Testis (tissue), 3 donors: ENCODE measurements around the gene GALNT14. TPM values are rescaled to one million over a fixed set of nuclear protein-coding genes. Genes with fewer than 3 reads are reported as not detected.

Source experiments
- DNase-seq: peaks from one replicate; pipeline ENCODE4 v3.0.0-alpha.2; 2019
- H3K27ac ChIP-seq, 2 donors: fragments of 200-600 bp; sonication (generic); one replicate each; pipeline ENCODE4 v1.5.1; 2019
- H3K27me3 ChIP-seq: fragments of 200-600 bp; sonication (generic); one replicate; pipeline ENCODE4 v1.5.1; 2019
- H3K36me3 ChIP-seq: fragments of 200-600 bp; sonication (generic); one replicate; pipeline ENCODE4 v1.5.1; 2017; ENCODE audit warnings: low read depth; ENCODE audit errors: missing control alignments
- H3K4me1 ChIP-seq: fragments of 200-600 bp; sonication (generic); one replicate; pipeline ENCODE4 v1.5.1; 2019
- H3K4me3 ChIP-seq, 2 donors: fragments of 200-600 bp; sonication (generic); one replicate each; pipeline ENCODE4 v1.5.1; 2017 to 2019
- H3K9me3 ChIP-seq: fragments of 200-600 bp; sonication (generic); one replicate; pipeline ENCODE4 v1.5.1; 2017
- CTCF ChIP-seq, 3 experiments: fragments of 450-650 bp in 2 of 3; fragments of 200-600 bp in 1 of 3; sonication (generic) in 1 of 3; IDR thresholded peaks; one replicate each; pipeline ENCODE4 v1.5.1; 2016 to 2019; ENCODE audit warnings: antibody characterized with exemption in 3 of 3, mild to moderate bottlenecking in 2 of 3, moderate library complexity in 1 of 3
- POLR2A ChIP-seq: fragments of 450-650 bp; IDR thresholded peaks from one replicate; pipeline ENCODE4 v1.6.1; 2017; ENCODE audit warnings: antibody characterized with exemption, mild to moderate bottlenecking, moderate library complexity
- WGBS, 2 donors: methylation state at CpG; one replicate each; pipeline ENCODE4 v1.1.5; 2018; 5-methylcytosine and 5-hydroxymethylcytosine counted together
- intact Hi-C: fragments of 100-400 bp; cut with DNase I; formaldehyde crosslinking; loops from one replicate; pipeline ENCODE4 v1.15.1; 2023; ENCODE audit warnings: low total_unique reads
- polyA plus RNA-seq: library from polyadenylated mRNA; stranded (reverse); fragments of 350-450 nt; fragmentation: Illumina TruSeq; extraction: RNeasy Lipid Tissue Mini Kit (QIAGEN cat#74804); gene quantifications from one replicate; pipeline ENCODE4 v1.2.3, GENCODE V29; 2014; ENCODE audit warnings: low read depth, low replicate concordance; ENCODE audit not compliant: insufficient read depth
- total RNA-seq, 2 donors: library from RNA; depleted of rRNA; stranded (reverse); fragments of >200 nt; gene quantifications; one replicate each; pipeline ENCODE4 v1.2.3, GENCODE V29; 2016

The GALNT14 gene
- total and polyA plus RNA-seq, 3 donors from 2014 or later = 6.9 to 31.5 (median 11.6) TPM

GRCh38 chr2:31161637-31162036, 23.4 kb upstream of the GALNT14 start:
- Histone ChIP-seq H3K36me3 (no peaks in the 10 kb centered on the region), H3K9me3 (no peaks in the 10 kb centered on the region), H3K4me1 (no peaks in the 10 kb centered on the region), H3K27me3 (no peaks in the 10 kb centered on the region), H3K4me3 (no peak overlapping the region), H3K27ac (no peak overlapping the region)
- TF ChIP-seq CTCF (IDR thresholded peaks at IDR 0.05) (no peak), POLR2A (no peak)
- intact Hi-C loops = no loop called here
- DNase-seq = no peak
- WGBS, 2 donors = 90 to 93% methylated on average over 6 of the region's 6 CpGs

- WGBS, 2 donors = 64 to 74% methylated on average over 6 of the region's 6 CpGs
- TF ChIP-seq POLR2A (no peak), CTCF (IDR thresholded peaks at IDR 0.05) (no peak)
Observed at GRCh38 chr2:31151501-31151900, 13.3 kb upstream of the GALNT14 start.

GRCh38 chr2:31150120-31150670, 12.0 kb upstream of the GALNT14 start:
- H3K36me3 ChIP-seq = no peaks in the 10 kb centered on the region
- H3K4me3 ChIP-seq = no peak overlapping the region
- no peaks in the 10 kb centered on the region for H3K4me1 ChIP-seq
- H3K27me3 ChIP-seq = no peaks in the 10 kb centered on the region
- DNase-seq = no peak
- intact Hi-C loops = no loop called here
- no peak overlapping the region for H3K27ac ChIP-seq
- TF ChIP-seq CTCF (IDR thresholded peaks at IDR 0.05) (no peak), POLR2A (no peak)
- no peaks in the 10 kb centered on the region for H3K9me3 ChIP-seq
- WGBS, 2 donors = 91 to 96% methylated on average over 6 of the region's 6 CpGs

More at GRCh38 chr2:31151501-31151900, 13.3 kb upstream of the GALNT14 start:
- no peaks in the 10 kb centered on the region for H3K9me3 ChIP-seq
- H3K27me3 ChIP-seq = no peaks in the 10 kb centered on the region
- no peaks in the 10 kb centered on the region for H3K4me1 ChIP-seq
- H3K27ac ChIP-seq = no peak overlapping the region
- H3K4me3 ChIP-seq = no peak overlapping the region
- intact Hi-C loops = no loop called here
- DNase-seq = no peak
- no peaks in the 10 kb centered on the region for H3K36me3 ChIP-seq

- H3K9me3 ChIP-seq = no peaks in the 10 kb centered on the region
- H3K27ac ChIP-seq = no peak overlapping the region
- no peaks in the 10 kb centered on the region for H3K4me1 ChIP-seq
- H3K36me3 ChIP-seq = no peaks in the 10 kb centered on the region
- DNase-seq = no peak
- WGBS, 2 donors = 88 to 90% methylated on average over 2 of the region's 2 CpGs
- H3K27me3 ChIP-seq = no peaks in the 10 kb centered on the region
- H3K4me3 ChIP-seq = no peak overlapping the region
- intact Hi-C loops = no loop called here
- TF ChIP-seq POLR2A (no peak), CTCF (IDR thresholded peaks at IDR 0.05) (no peak)
Observed at GRCh38 chr2:31148514-31148913, 10.3 kb upstream of the GALNT14 start.

- TF ChIP-seq CTCF (IDR thresholded peaks at IDR 0.05) = no peak
- TF ChIP-seq POLR2A = no peak
- Histone ChIP-seq H3K27me3 (no peaks in the 10 kb centered on the region), H3K9me3 (no peaks in the 10 kb centered on the region), H3K4me3 (no peak overlapping the region), H3K27ac (no peak overlapping the region), H3K4me1 (no peaks in the 10 kb centered on the region), H3K36me3 (no peaks in the 10 kb centered on the region)
- DNase-seq = no peak
- WGBS, 2 donors = 87 to 88% methylated on average over 5 of the region's 5 CpGs
- intact Hi-C loops = no loop called here
Observed at GRCh38 chr2:31147645-31148044, 9.4 kb upstream of the GALNT14 start.
